HepG2 (cell line): ENCODE results near the gene KCNT2. TPM values are rescaled to one million over a fixed set of nuclear protein-coding genes. Genes with fewer than 3 reads are reported as not detected.

Experiments
- ATAC-seq: fragments of 200-7000 bp; cut with Tn5 transposase; 3 replicates; pipeline ENCODE4 v1.9.1; 2020; ENCODE audit warnings: mild to moderate bottlenecking, moderate library complexity
- BruUV-seq: library from RNA; stranded (reverse); fragments of 400-500 nt; replicated peaks from 2 replicates; lab custom pipeline; 2021; lab: Mats Ljungman, UMichigan
- CTCF ChIA-PET: fragments of 300-600 bp; formaldehyde crosslinking; extraction: SDS; loops from one replicate; lab custom pipeline; 2021; ENCODE audit warnings: low total read pairs, inconsistent platforms, low intra/inter-chr PET ratio; lab: Yijun Ruan, JAX
- POLR2A ChIA-PET: fragments of 350-600 bp; sonication (Branson Sonifier 250); formaldehyde crosslinking; loops from one replicate; lab custom pipeline; 2020; ENCODE audit warnings: antibody characterized with exemption, inconsistent platforms; lab: Yijun Ruan, JAX
- DNase-seq: peaks from one replicate; pipeline ENCODE4 v3.0.0-alpha.2; 2015; ENCODE audit warnings: low spot score
- FAIRE-seq: peaks from 3 replicates; lab custom pipeline; 2011; peaks lifted over from hg19 to GRCh38; lab: Jason Lieb, UNC
- H2AFZ ChIP-seq: one replicate; pipeline ENCODE4 v1.6.1; 2011; ENCODE audit warnings: low read length, inconsistent platforms
- H3K27ac ChIP-seq: fragments of 300-600 bp; 3 replicates; pipeline ENCODE4 v1.8.0; 2011; ENCODE audit warnings: mixed run types, mild to moderate bottlenecking, mixed read lengths, low read length, inconsistent platforms; ENCODE audit not compliant: insufficient read depth; ENCODE audit errors: extremely low read length
- H3K27me3 ChIP-seq, 2 experiments: fragments of 200-600 bp in 1 of 2; 2 replicates in 1 of 2; 3 replicates in 1 of 2; pipeline versions ENCODE4 v1.6.0 to v1.8.0; 2011; ENCODE audit warnings: low read length in 2 of 2, mild to moderate bottlenecking in 2 of 2, moderate library complexity in 2 of 2, inconsistent platforms in 1 of 2; ENCODE audit not compliant: insufficient read depth in 2 of 2, control insufficient read depth in 1 of 2
- H3K36me3 ChIP-seq, 2 experiments: fragments of 200-600 bp in 1 of 2; replicated peaks in 1 of 2; 2 replicates in 1 of 2; 3 replicates in 1 of 2; pipeline versions ENCODE4 v1.5.1 to v1.8.0; 2011; ENCODE audit warnings: low read length in 2 of 2, inconsistent platforms in 1 of 2; ENCODE audit not compliant: insufficient read depth in 2 of 2, control insufficient read depth in 1 of 2
- H3K4me1 ChIP-seq: 2 replicates; pipeline ENCODE4 v1.5.1; 2012; ENCODE audit warnings: low read length, inconsistent platforms; ENCODE audit not compliant: insufficient read depth
- H3K4me2 ChIP-seq: 2 replicates; pipeline ENCODE4 v1.6.0; 2011; ENCODE audit warnings: low read depth, low read length, inconsistent platforms
- H3K4me3 ChIP-seq, 3 experiments: fragments of 200-600 bp in 1 of 3; sonication (generic), shearing (Covaris generic) in 1 of 3; replicated peaks in 1 of 3; 2 replicates each; pipeline ENCODE4 v1.5.1; 2011 to 2016; ENCODE audit warnings: low read length in 3 of 3, inconsistent platforms in 2 of 3, low read depth in 2 of 3, mild to moderate bottlenecking in 2 of 3, control low read depth in 1 of 3, mixed read lengths in 1 of 3; ENCODE audit not compliant: insufficient read depth in 1 of 3
- H3K79me2 ChIP-seq: one replicate; pipeline ENCODE4 v1.6.1; 2011; ENCODE audit warnings: low read length, inconsistent platforms; ENCODE audit not compliant: insufficient read depth
- H3K9ac ChIP-seq: 2 replicates; pipeline ENCODE4 v1.6.0; 2011; ENCODE audit warnings: mild to moderate bottlenecking, low read depth, low read length, inconsistent platforms; ENCODE audit not compliant: insufficient read depth
- H3K9me3 ChIP-seq: 2 replicates; pipeline ENCODE4 v1.5.1; 2012; ENCODE audit warnings: mild to moderate bottlenecking, low read length
- H4K20me1 ChIP-seq: 2 replicates; pipeline ENCODE4 v1.6.0; 2011; ENCODE audit warnings: inconsistent platforms, mild to moderate bottlenecking, low read length, moderate library complexity; ENCODE audit not compliant: insufficient read depth
- AHR ChIP-seq: IDR thresholded peaks from 2 replicates; pipeline ENCODE4 v1.6.1; 2018; ENCODE audit warnings: missing genetic modification reagents, missing compliant biosample characterization
- GATA4 ChIP-seq: sonication (generic); IDR thresholded peaks from 2 replicates; pipeline ENCODE4 v1.6.1; 2016; ENCODE audit warnings: antibody characterized with exemption, low read depth, borderline replicate concordance
- GTF2F1 ChIP-seq: fragments of 150-350 bp; IDR thresholded peaks from 2 replicates; pipeline ENCODE4 v1.6.1; 2014; ENCODE audit warnings: low read length
- KLF6 ChIP-seq: IDR thresholded peaks from 2 replicates; pipeline ENCODE4 v1.8.0; 2016; ENCODE audit warnings: missing biosample characterization, missing genetic modification reagents
- MYPOP ChIP-seq: sonication (generic); formaldehyde crosslinking; IDR thresholded peaks from 2 replicates; pipeline ENCODE4 v1.8.1; 2023; ENCODE audit warnings: mild to moderate bottlenecking, moderate library complexity, missing genetic modification reagents
- NFIC ChIP-seq: IDR thresholded peaks from 2 replicates; pipeline ENCODE4 v1.6.1; 2012; ENCODE audit warnings: mild to moderate bottlenecking, low read length, inconsistent platforms
- NRL ChIP-seq: sonication (generic); formaldehyde crosslinking; IDR thresholded peaks from 2 replicates; pipeline ENCODE4 v1.5.0; 2020; ENCODE audit warnings: missing genetic modification reagents, mild to moderate bottlenecking, moderate library complexity, borderline replicate concordance
- POGZ ChIP-seq: sonication (generic); formaldehyde crosslinking; IDR thresholded peaks from 2 replicates; pipeline ENCODE4 v1.4.0; 2020; ENCODE audit warnings: mild to moderate bottlenecking, missing genetic modification reagents
- RAD21 ChIP-seq: fragments of 450-650 bp; formaldehyde crosslinking; IDR thresholded peaks from 2 replicates; pipeline ENCODE4 v1.5.0; 2020; ENCODE audit warnings: mild to moderate bottlenecking
- RFX5 ChIP-seq: IDR thresholded peaks from 2 replicates; pipeline ENCODE4 v1.6.1; 2011; ENCODE audit warnings: low read depth, low read length, improper control_type of control experiment
- SNAPC4 ChIP-seq: sonication (generic); formaldehyde crosslinking; IDR thresholded peaks from 2 replicates; pipeline ENCODE4 v1.4.0; 2020; ENCODE audit warnings: mild to moderate bottlenecking, missing genetic modification reagents
- SNAPC5 ChIP-seq: sonication (generic); formaldehyde crosslinking; IDR thresholded peaks from 2 replicates; pipeline ENCODE4 v1.8.1; 2023; ENCODE audit warnings: mild to moderate bottlenecking, missing genetic modification reagents, borderline replicate concordance
- XBP1 ChIP-seq: sonication (generic); formaldehyde crosslinking; IDR thresholded peaks from 2 replicates; pipeline ENCODE4 v1.5.0; 2020; ENCODE audit warnings: missing genetic modification reagents
- ZNF180 ChIP-seq: sonication (generic); formaldehyde crosslinking; IDR thresholded peaks from 2 replicates; pipeline ENCODE4 v1.4.0; 2020; ENCODE audit warnings: low read depth, missing genetic modification reagents, borderline replicate concordance
- ZNF263 ChIP-seq: sonication (generic); formaldehyde crosslinking; IDR thresholded peaks from 2 replicates; pipeline ENCODE4 v1.4.0; 2020; ENCODE audit warnings: missing genetic modification reagents
- ZNF496 ChIP-seq: sonication (generic); formaldehyde crosslinking; IDR thresholded peaks from 2 replicates; pipeline ENCODE4 v1.8.1; 2023; ENCODE audit warnings: mild to moderate bottlenecking, moderate library complexity, missing genetic modification reagents; ENCODE audit not compliant: insufficient replicate concordance
- ZNF569 ChIP-seq: sonication (generic); formaldehyde crosslinking; IDR thresholded peaks from 2 replicates; pipeline ENCODE4 v1.5.0; 2020; ENCODE audit warnings: mild to moderate bottlenecking, missing genetic modification reagents, moderate library complexity, borderline replicate concordance
- ZNF607 ChIP-seq: sonication (generic); formaldehyde crosslinking; IDR thresholded peaks from 2 replicates; pipeline ENCODE4 v1.5.1; 2020; ENCODE audit warnings: missing genetic modification reagents, mild to moderate bottlenecking, borderline replicate concordance
- ZNF749 ChIP-seq: sonication (generic); formaldehyde crosslinking; IDR thresholded peaks from 2 replicates; pipeline ENCODE4 v1.8.0; 2022; ENCODE audit warnings: mild to moderate bottlenecking, missing genetic modification reagents, moderate library complexity, borderline replicate concordance
- WGBS: methylation state at CpG from one replicate; pipeline ENCODE4 v1.1.6; 2017; ENCODE audit warnings: low lambda C conversion rate; 5-methylcytosine and 5-hydroxymethylcytosine counted together
- in situ Hi-C: cut with HindIII; loops from 2 replicates; pipeline ENCODE4 v1.10.0; 2017; ENCODE audit warnings: low pct_unique_long_range_greater_than_20kb; ENCODE audit not compliant: extremely low pct_ligation_motif_present
- intact Hi-C: fragments of 100-400 bp; cut with micrococcal nuclease; formaldehyde crosslinking; loops from one replicate; pipeline ENCODE4 v1.10.0; 2022; ENCODE audit not compliant: unreplicated experiment
- polyA plus RNA-seq, 8 experiments: library from polyadenylated mRNA; depleted of rRNA in 3 of 8; stranded (reverse) in 7 of 8; unstranded in 1 of 8; fragments of >200 nt; fragmentation: Illumina TruSeq in 4 of 8; extraction: Trizol in 4 of 8; gene quantifications; 2 replicates each; pipeline versions ENCODE4 v1.2.1 to v1.2.3, GENCODE V29; 2011 to 2016; ENCODE audit warnings: low read depth in 4 of 8, missing spikeins in 1 of 8, mixed read lengths in 1 of 8; ENCODE audit not compliant: insufficient read depth in 1 of 8
- total RNA-seq, 5 experiments: library from RNA; depleted of rRNA; stranded (reverse); fragments of >200 nt; fragmentation: Illumina TruSeq; extraction: Trizol; gene quantifications; 2 replicates each; pipeline ENCODE4 v1.2.3, GENCODE V29; 2016; ENCODE audit warnings: low read depth in 1 of 5

The KCNT2 gene
- total and polyA plus RNA-seq, 2 of the 13 experiments (the other 11 are each of a cell fraction or from before 2014, with no cell fraction given): not detected

- no peak overlapping the region for H3K9ac ChIP-seq
- 0% methylated on average over 2 of the region's 2 CpGs for WGBS
- DNase-seq: no peak
- no peaks in the 10 kb centered on the region for H3K79me2 ChIP-seq
- no peaks in the 10 kb centered on the region for H3K9me3 ChIP-seq
- CTCF ChIA-PET: no interaction called here
- intact Hi-C loops: no loop called here
- TF ChIP-seq SNAPC5 (no peak), ZNF607 (no peak), NRL (no peak), GTF2F1 (no peak), RFX5 (no peak), KLF6 (no peak), ZNF496 (CRISPR knock-in tag) (no peak), RAD21 (CRISPR knock-in tag) (no peak), XBP1 (no peak), ZNF749 (CRISPR knock-in tag) (no peak), ZNF569 (CRISPR knock-in tag) (no peak), MYPOP (CRISPR knock-in tag) (no peak), NFIC (no peak), SNAPC4 (CRISPR knock-in tag) (no peak), AHR (no peak), POGZ (CRISPR knock-in tag) (no peak), ZNF263 (CRISPR knock-in tag) (no peak), ZNF180 (CRISPR knock-in tag) (no peak), GATA4 (no peak)
- TF ChIP-seq, all 625 proteins: peak for 0
- ATAC-seq (no peak), FAIRE-seq (no peak)
- POLR2A ChIA-PET: no interaction called here
- Histone ChIP-seq H3K27me3 (no peaks in the 10 kb centered on the region), H3K4me2 (no peak overlapping the region), H3K36me3 (no peaks in the 10 kb centered on the region), H3K27ac (no peak overlapping the region), H3K4me3 (no peak overlapping the region), H2AFZ (no peak overlapping the region), H3K4me1 (no peaks in the 10 kb centered on the region), H4K20me1 (no peaks in the 10 kb centered on the region)
- BruUV-seq: no TSS peak
- in situ Hi-C loops: no loop called here
These were observed 9.1 kb downstream of the KCNT2 start for GRCh38 chr1:196598942-196599748.
